ENCODE data around the gene TCEAL5.
A peak's percentile ranks its signal among the peaks of the same experiment; 100 is the strongest.
"Not testable (repeated sequence)": the region's sequence is repeated elsewhere in the genome, so short reads cannot be mapped to it uniquely, and the experiment has no call there.

TCEAL5 gene

GRCh38 chrX:103276581-103277002 lies at the start of gene TCEAL5:
TSS of gene TCEAL5 (minus strand) at chrX:103276750. CDS start at chrX:103274563, 2,187 bp downstream.
- DNase-seq = peak; percentile 78

- DNase-seq = no peak
These were observed 34.8 kb upstream of the TCEAL5 start for GRCh38 chrX:103311399-103311780.

GRCh38 chrX:103310555-103311398 lies 34.2 kb upstream of the TCEAL5 start, which contains the start of gene BEX2:
TSS of gene BEX2 (minus strand) at chrX:103310990. CDS start at chrX:103309976, 1,014 bp downstream.
- peak; percentile 71 for DNase-seq

DNA sequence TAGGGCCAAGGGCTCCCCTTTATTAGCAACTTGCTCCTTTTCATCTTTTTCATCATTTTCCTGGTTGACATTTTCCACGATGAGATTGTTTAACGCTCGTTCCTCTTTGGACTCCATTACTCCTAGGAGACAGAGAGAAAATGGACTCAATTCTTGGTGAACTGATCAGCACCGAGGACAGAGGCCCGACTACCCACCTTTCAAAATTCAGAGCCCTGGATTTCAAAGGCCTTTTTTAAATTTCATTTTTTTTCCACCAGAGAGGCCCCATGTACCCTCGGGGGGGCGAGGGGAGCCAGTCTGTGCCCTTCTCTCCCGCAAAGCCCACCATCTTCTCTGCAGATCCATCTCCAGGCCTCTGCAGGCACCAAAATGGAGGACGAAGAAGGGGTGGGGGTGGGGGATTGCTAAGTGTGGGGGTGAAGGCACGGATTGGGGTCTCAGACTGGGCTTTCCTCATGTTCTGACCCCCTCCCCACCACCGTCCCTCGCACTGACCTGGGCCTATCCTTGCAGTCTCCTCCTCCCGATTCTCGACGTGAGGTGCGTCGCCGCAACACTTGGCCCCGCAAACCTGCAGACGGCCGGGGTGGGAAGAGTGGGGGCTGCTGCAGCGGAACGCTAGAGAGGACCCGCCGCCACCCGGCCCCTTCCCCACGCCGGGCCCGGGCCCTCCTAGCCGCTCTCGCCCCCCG lies 33.5 kb upstream of the TCEAL5 start:
- peak; percentile 14 for DNase-seq

- not testable (repeated sequence) for DNase-seq
These were observed 29.1 kb upstream of the TCEAL5 start for GRCh38 chrX:103305666-103306065.

- DNase-seq = no peak
These were observed 28.2 kb upstream of the TCEAL5 start for GRCh38 chrX:103304705-103305104.

GRCh38 chrX:103293118-103293517 lies 16.6 kb upstream of the TCEAL5 start:
- DNase-seq = no peak

GRCh38 chrX:103279624-103280023 lies 3.1 kb upstream of the TCEAL5 start:
- DNase-seq = no peak

GRCh38 chrX:103275947-103276567 lies 493 bp downstream of the TCEAL5 start:
- DNase-seq = peak; percentile 32

DNA sequence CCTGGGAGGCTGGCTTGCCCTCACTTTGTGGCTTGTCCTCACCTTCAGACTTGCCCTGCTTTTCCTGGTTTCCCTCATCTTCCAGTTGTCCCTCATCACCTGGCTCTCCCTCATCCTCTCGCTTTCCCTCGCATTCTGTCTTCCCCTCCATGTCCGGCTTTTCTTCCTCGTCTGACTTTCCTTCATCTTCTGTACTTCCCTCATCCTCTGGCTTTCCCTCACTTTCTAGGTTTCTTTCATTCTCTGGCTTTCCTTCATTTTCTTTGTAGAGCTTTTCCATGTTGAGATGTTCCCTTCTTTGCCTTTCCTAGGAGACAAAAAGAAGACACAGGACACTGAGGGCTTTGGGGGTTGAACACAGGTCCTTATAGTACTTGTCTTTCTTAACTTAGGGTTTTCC lies 2.3 kb downstream of the TCEAL5 start:
- DNase-seq = no peak

GRCh38 chrX:103258275-103258674 lies 18.3 kb downstream of the TCEAL5 start:
- DNase-seq = no peak

DNA sequence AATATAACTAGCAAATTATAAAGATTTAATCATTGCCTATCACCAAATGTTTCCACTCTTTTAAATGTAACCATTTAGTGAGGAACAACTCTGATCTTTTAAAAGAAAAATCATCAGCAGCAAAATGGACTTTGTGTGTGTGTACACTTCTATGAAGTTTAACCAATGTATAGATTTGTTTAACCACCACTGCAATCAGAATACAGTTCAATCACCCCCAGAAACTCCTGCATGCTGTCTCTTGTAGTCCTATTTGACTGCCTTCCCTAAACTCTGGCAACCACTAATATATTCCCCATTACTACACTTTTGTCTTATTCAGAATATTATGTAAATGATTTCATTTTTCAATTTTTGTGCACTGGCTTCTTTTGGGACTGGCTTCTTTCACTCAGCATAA lies 19.9 kb downstream of the TCEAL5 start:
- DNase-seq = no peak

GRCh38 chrX:103254921-103255493 lies 21.5 kb downstream of the TCEAL5 start, which contains the start of gene TCEAL8:
TSS of gene TCEAL8 (minus strand) at chrX:103255155. CDS start at chrX:103253979, 1,176 bp downstream.
- peak; percentile 84 for DNase-seq

- DNase-seq = peak; percentile 79
These were observed 22.3 kb downstream of the TCEAL5 start for GRCh38 chrX:103254171-103254824.

GRCh38 chrX:103253608-103254007 lies 22.9 kb downstream of the TCEAL5 start:
- no peak for DNase-seq

GRCh38 chrX:103250977-103251376 lies 25.6 kb downstream of the TCEAL5 start:
- no peak for DNase-seq

DNA sequence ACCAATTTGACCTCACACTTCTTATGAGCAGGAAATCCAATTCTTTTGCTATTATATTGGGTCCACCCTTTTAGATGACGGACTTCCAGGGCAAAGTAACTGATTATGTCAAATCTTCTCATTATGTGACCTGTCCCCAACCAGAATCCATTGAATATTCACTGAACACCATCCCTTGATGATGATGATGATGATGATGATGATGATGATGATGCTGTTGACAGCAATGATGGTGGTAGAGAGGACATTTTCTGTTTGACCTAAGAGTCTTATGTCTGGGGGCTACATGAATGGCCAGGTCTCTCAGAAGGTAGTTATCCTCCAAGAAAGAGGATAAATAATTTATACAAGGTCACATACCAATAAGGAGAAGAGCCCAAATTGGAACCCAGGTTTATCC lies 26.7 kb downstream of the TCEAL5 start:
- DNase-seq = no peak

GRCh38 chrX:103248553-103248952 lies 28.0 kb downstream of the TCEAL5 start:
- peak; percentile 7 for DNase-seq

DNA sequence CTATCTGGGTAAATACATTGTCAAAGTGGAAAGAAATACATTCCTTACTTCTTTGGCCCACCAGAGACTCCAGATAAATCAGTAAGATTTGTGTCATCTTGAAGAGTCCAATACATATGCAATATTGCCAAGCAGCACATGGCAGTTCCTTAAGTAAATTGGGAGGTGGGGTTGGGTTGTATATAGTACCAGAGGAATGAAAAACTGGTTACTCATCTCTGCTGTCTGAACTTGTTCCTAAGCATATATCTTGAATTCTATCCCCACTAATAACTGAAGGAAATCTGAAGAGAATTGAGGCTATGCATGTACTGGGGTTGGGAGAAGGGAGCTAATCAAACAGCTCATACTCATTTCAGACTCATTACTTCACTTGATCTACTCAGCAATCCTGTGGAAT lies 36.4 kb downstream of the TCEAL5 start:
- no peak for DNase-seq

- DNase-seq = no peak
These were observed 40.3 kb downstream of the TCEAL5 start for GRCh38 chrX:103236296-103236695.

GRCh38 chrX:103235608-103236007 lies 40.9 kb downstream of the TCEAL5 start:
- DNase-seq = not testable (repeated sequence)

GRCh38 chrX:103234869-103235268 lies 41.7 kb downstream of the TCEAL5 start:
- no peak for DNase-seq

DNA sequence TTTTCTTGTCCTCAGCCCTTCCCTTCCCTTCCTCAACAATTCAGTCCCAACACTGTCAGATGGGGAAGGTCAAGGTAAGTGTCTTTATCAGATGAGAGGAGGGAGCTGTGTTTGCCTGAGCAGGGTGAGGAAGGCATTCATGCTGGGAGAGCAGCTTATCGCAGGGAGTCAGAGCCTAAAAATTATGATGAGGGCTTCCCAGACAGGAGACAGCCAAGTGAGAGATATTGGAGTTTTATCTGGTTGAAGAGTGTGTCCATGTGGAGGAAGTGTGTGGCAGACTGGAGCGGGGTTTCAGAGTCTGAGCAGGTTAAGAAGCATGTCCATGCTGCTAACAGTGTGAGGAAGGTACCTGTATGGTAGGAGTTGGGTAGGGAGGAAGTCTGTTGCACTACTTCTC lies 43.3 kb downstream of the TCEAL5 start:
- no peak for DNase-seq

All from NCI-H1105 treated with DMSO at 0.1 percent for 48 hours (cell line).